WERI-Rb-1 (cell line): ENCODE data around the gene ZNF576.
"Not testable (repeated sequence)": the region's sequence is repeated elsewhere in the genome, so short reads cannot be mapped to it uniquely, and the experiment has no call there.

Experiments used
- DNase-seq: peaks from one replicate; pipeline ENCODE4 v3.0.0-alpha.2; 2020
- H3K27ac ChIP-seq: fragments of 250-450 bp; sonication (Bioruptor Pico); 2 replicates; pipeline ENCODE4 v1.5.1; 2020; ENCODE audit warnings: mild to moderate bottlenecking, moderate library complexity
- H3K27me3 ChIP-seq: fragments of 250-450 bp; sonication (Bioruptor Pico); 2 replicates; pipeline ENCODE4 v1.5.1; 2021; ENCODE audit warnings: mild to moderate bottlenecking, low read depth, moderate library complexity; ENCODE audit not compliant: insufficient read depth, severe bottlenecking
- H3K36me3 ChIP-seq: fragments of 250-450 bp; sonication (Bioruptor Pico); 2 replicates; pipeline ENCODE4 v1.5.1; 2020; ENCODE audit warnings: mild to moderate bottlenecking, moderate library complexity
- H3K4me3 ChIP-seq: 2 replicates; pipeline ENCODE4 v1.5.1; 2011; ENCODE audit warnings: low read depth, mild to moderate bottlenecking, control low read depth, low read length
- H3K9me3 ChIP-seq: fragments of 250-450 bp; sonication (Bioruptor Pico); 2 replicates; pipeline ENCODE4 v1.5.1; 2021; ENCODE audit warnings: mild to moderate bottlenecking, moderate library complexity; ENCODE audit not compliant: severe bottlenecking
- TF ChIP-seq, protein P1 (sequence below): IDR thresholded peaks from 2 replicates; pipeline ENCODE4 v1.5.1; 2011; ENCODE audit warnings: low read depth, mild to moderate bottlenecking, control low read depth, inconsistent platforms, low read length

The ZNF576 gene

DNA sequence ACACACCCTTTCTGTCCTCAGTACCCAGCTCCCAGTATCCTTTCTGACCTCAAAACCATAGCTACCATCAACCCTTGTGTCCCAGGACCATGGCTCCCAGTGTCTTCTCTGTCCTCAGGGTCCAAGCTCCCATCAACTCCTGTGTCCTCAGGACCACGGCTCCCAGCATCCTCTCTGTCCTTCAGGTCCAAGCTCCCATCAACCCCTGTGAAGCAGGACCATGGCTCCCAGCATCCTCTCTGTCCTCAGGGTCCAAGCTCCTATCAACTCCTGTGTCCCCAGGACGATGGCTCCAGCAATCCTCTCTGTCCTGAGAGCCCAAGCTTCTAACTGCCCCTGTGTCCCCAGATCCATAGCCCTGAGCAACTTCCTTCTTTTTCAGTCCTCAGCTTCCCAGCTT is 44.9 kb downstream of the ZNF576 start:
- H3K9me3 ChIP-seq, result no peaks in the 10 kb centered on the region
- H3K27ac ChIP-seq, result no peak overlapping the region
- no peak for DNase-seq
- H3K36me3 ChIP-seq, result no peaks in the 10 kb centered on the region
- no peaks in the 10 kb centered on the region for H3K27me3 ChIP-seq
- TF ChIP-seq, protein P1, sequence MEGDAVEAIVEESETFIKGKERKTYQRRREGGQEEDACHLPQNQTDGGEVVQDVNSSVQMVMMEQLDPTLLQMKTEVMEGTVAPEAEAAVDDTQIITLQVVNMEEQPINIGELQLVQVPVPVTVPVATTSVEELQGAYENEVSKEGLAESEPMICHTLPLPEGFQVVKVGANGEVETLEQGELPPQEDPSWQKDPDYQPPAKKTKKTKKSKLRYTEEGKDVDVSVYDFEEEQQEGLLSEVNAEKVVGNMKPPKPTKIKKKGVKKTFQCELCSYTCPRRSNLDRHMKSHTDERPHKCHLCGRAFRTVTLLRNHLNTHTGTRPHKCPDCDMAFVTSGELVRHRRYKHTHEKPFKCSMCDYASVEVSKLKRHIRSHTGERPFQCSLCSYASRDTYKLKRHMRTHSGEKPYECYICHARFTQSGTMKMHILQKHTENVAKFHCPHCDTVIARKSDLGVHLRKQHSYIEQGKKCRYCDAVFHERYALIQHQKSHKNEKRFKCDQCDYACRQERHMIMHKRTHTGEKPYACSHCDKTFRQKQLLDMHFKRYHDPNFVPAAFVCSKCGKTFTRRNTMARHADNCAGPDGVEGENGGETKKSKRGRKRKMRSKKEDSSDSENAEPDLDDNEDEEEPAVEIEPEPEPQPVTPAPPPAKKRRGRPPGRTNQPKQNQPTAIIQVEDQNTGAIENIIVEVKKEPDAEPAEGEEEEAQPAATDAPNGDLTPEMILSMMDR, result no peak
- H3K4me3 ChIP-seq, result no peak overlapping the region

DNA sequence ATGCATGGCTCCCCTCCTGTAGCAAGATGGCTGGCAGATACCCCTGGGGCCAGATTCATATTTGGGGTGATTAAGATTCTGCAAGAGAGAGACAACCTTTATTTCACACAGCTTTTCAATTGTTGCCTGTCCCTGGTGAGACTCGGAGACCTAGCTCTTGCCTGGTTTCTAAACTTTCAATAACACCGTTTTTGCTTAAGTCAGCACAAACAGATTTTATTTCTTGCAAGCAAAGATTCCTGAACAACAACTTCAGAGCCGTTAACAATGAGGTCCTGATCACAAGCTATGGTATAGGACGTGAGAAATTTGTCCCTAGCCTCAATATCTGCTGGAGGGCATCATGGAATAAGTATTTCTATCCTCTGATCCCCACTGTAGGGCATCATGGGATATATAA is 46.1 kb downstream of the ZNF576 start:
- Histone ChIP-seq H3K27ac (no peak overlapping the region), H3K9me3 (no peaks in the 10 kb centered on the region), H3K4me3 (no peak overlapping the region), H3K36me3 (no peaks in the 10 kb centered on the region), H3K27me3 (no peaks in the 10 kb centered on the region)
- TF ChIP-seq, protein P1, result no peak
- DNase-seq, result no peak

- no peak for DNase-seq
- Histone ChIP-seq H3K9me3 (no peaks in the 10 kb centered on the region), H3K27ac (no peak overlapping the region), H3K4me3 (no peak overlapping the region), H3K36me3 (no peaks in the 10 kb centered on the region), H3K27me3 (no peaks in the 10 kb centered on the region)
- TF ChIP-seq, protein P1, result no peak
These were observed 46.9 kb downstream of the ZNF576 start for GRCh38 chr19:43643326-43643725.

- TF ChIP-seq, protein P1, result no peak
- Histone ChIP-seq H3K36me3 (no peaks in the 10 kb centered on the region), H3K4me3 (no peak overlapping the region), H3K27ac (no peak overlapping the region), H3K27me3 (no peaks in the 10 kb centered on the region), H3K9me3 (no peaks in the 10 kb centered on the region)
- DNase-seq, result no peak
These were observed 47.8 kb downstream of the ZNF576 start for GRCh38 chr19:43644181-43644580.

DNA sequence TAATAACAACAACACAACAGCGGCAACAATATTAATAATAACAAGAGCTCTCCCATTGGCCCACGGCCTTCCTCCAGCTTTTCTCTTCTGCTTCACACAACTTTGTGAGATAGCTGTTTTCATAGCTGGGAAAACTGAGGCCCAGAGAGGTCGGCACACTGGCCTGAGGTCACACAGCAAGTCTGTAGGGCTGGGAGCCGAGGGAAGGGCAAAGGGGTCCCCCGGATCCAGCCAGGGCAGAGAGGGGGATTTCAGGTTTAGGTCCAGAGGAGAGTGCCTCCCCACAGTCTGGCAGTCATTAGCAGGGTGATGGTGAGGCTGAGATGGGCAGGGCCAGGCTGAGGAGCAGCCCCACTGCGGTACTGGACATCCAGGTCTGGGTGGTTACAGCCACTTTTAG is 52.2 kb downstream of the ZNF576 start:
- no peaks in the 10 kb centered on the region for H3K36me3 ChIP-seq
- H3K27ac ChIP-seq, result no peak overlapping the region
- H3K9me3 ChIP-seq, result no peaks in the 10 kb centered on the region
- H3K4me3 ChIP-seq, result no peak overlapping the region
- TF ChIP-seq, protein P1, result no peak
- DNase-seq, result no peak
- H3K27me3 ChIP-seq, result no peaks in the 10 kb centered on the region

GRCh38 chr19:43649514-43649913 is 53.1 kb downstream of the ZNF576 start:
- Histone ChIP-seq H3K36me3 (no peaks in the 10 kb centered on the region), H3K27ac (no peak overlapping the region), H3K27me3 (no peaks in the 10 kb centered on the region), H3K9me3 (no peaks in the 10 kb centered on the region), H3K4me3 (no peak overlapping the region)
- no peak for DNase-seq
- TF ChIP-seq, protein P1, result no peak

GRCh38 chr19:43650276-43650675 is 53.9 kb downstream of the ZNF576 start:
- H3K27ac ChIP-seq, H3K27me3 ChIP-seq, DNase-seq, H3K36me3 ChIP-seq, H3K4me3 ChIP-seq, H3K9me3 ChIP-seq: not testable (repeated sequence)
